Type B pancreatic cell (in vitro differentiated cells): ENCODE data around the gene DMXL1. TPM values are rescaled to one million over a fixed set of nuclear protein-coding genes. Genes with fewer than 3 reads are reported as not detected.

Source experiments
- DNase-seq: peaks from one replicate; pipeline ENCODE4 v3.0.0; 2021; ENCODE audit warnings: mixed read lengths; ENCODE audit not compliant: unreplicated experiment; ENCODE audit errors: extremely low spot score
- H3K27ac Mint-ChIP-seq: 2 replicates; pipeline ENCODE4 v1.8.0; 2021; ENCODE audit warnings: mild to moderate bottlenecking, mixed read lengths
- H3K27me3 Mint-ChIP-seq: 2 replicates; pipeline ENCODE4 v1.8.0; 2021; ENCODE audit warnings: mixed read lengths
- H3K36me3 Mint-ChIP-seq: 2 replicates; pipeline ENCODE4 v1.8.0; 2021; ENCODE audit warnings: mixed read lengths
- H3K4me1 Mint-ChIP-seq: one replicate; pipeline ENCODE4 v1.8.0; 2021; ENCODE audit warnings: mixed read lengths; ENCODE audit not compliant: unreplicated experiment
- H3K4me3 Mint-ChIP-seq: 2 replicates; pipeline ENCODE4 v1.8.0; 2021; ENCODE audit warnings: mild to moderate bottlenecking, mixed read lengths
- H3K9me3 Mint-ChIP-seq: 2 replicates; pipeline ENCODE4 v1.8.0; 2021; ENCODE audit warnings: mixed read lengths
- CTCF ChIP-seq: fragments of 200-600 bp; sonication (generic); conservative IDR thresholded peaks from 2 replicates; pipeline ENCODE4 v1.5.0; 2021; ENCODE audit warnings: antibody characterized with exemption, mild to moderate bottlenecking
- total RNA-seq: library from RNA; stranded (reverse); gene quantifications from 2 replicates; pipeline ENCODE4 v1.2.1, GENCODE V29; 2021; ENCODE audit warnings: low replicate concordance

DMXL1 gene
- total RNA-seq, 1 donor from 2014 or later: 31.2 TPM

- H3K4me1 Mint-ChIP-seq: no peaks in the 10 kb centered on the region
- H3K9me3 Mint-ChIP-seq: peaks cover 1% of the 10 kb centered on the region
- no peak for DNase-seq
- H3K27me3 Mint-ChIP-seq: no peaks in the 10 kb centered on the region
- no peak overlapping the region for H3K27ac Mint-ChIP-seq
- no peak overlapping the region for H3K4me3 Mint-ChIP-seq
- TF ChIP-seq CTCF: no peak
- peaks cover 12% of the 10 kb centered on the region for H3K36me3 Mint-ChIP-seq
Measured at GRCh38 chr5:119207105-119207504, 136.2 kb downstream of the DMXL1 start.

DNA sequence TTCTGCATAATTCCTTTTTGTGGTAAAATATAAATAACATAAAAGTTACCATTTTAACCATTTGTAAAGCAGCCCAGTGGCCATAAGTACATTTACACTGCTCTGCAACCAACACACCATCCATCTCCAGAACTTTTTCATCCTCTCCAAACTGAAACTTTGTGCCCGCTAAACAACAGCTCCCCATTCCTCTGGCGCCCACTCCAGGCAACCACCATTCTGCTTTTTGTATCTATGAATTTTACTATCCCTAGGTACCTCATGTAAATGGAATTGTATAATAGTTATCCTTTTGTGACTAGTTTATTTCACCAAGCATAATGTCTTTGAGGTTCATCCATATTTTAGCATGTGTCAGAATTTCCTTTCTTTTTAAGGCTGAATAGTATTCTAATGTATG lies 141.1 kb downstream of the DMXL1 start:
- no peak for TF ChIP-seq CTCF
- no peak overlapping the region for H3K27ac Mint-ChIP-seq
- no peak overlapping the region for H3K4me3 Mint-ChIP-seq
- H3K36me3 Mint-ChIP-seq: peaks cover 4% of the 10 kb centered on the region
- no peaks in the 10 kb centered on the region for H3K27me3 Mint-ChIP-seq
- H3K9me3 Mint-ChIP-seq: no peaks in the 10 kb centered on the region
- no peak for DNase-seq
- H3K4me1 Mint-ChIP-seq: peaks cover 6% of the 10 kb centered on the region

DNA sequence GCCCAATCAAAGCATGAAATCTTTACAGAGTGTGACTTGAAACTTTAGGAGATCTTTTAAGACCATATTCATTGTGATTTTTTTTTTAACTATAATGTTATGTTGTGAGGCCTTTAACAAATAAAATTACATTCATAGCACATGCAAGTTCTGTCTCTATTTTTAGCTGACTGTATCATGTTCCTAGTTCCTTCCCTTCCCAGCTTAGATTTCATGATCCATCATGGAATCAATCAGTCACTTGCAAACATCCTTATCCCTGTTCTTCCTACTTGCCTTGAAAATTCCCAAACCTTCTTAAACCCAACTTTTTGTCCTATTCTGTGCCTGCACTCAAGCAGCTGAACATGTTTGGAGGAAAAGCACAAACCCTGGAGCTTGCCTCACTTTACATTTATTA lies 141.8 kb downstream of the DMXL1 start:
- no peak for DNase-seq
- Mint-ChIP-seq H3K36me3 (peaks cover 4% of the 10 kb centered on the region), H3K4me3 (no peak overlapping the region), H3K9me3 (no peaks in the 10 kb centered on the region), H3K27me3 (no peaks in the 10 kb centered on the region), H3K27ac (no peak overlapping the region), H3K4me1 (peaks cover 6% of the 10 kb centered on the region)
- TF ChIP-seq CTCF: no peak

DNA sequence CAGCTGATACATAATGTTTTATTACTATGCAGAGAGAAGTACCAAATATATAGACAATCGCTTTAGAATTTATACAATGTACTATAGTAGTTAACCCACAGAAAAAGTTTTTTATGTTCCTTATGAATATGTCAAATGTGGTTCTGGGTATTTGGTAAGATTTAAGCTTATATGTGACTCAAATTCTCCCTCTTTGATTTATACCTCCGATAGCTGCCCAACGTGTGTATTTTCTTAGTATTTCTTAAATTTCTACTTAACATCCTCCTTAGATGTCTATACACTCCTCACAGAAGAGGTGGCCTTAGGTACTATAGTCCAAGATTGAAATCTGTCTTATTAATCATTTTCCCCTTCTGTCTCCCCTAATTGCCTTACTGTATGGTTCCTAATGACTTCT lies 146.3 kb downstream of the DMXL1 start:
- H3K27me3 Mint-ChIP-seq: no peaks in the 10 kb centered on the region
- H3K4me3 Mint-ChIP-seq: no peak overlapping the region
- TF ChIP-seq CTCF: no peak
- H3K4me1 Mint-ChIP-seq: peaks cover 6% of the 10 kb centered on the region
- peaks cover 5% of the 10 kb centered on the region for H3K36me3 Mint-ChIP-seq
- no peak for DNase-seq
- H3K9me3 Mint-ChIP-seq: no peaks in the 10 kb centered on the region
- H3K27ac Mint-ChIP-seq: no peak overlapping the region

- no peaks in the 10 kb centered on the region for H3K4me1 Mint-ChIP-seq
- no peak for TF ChIP-seq CTCF
- H3K9me3 Mint-ChIP-seq: no peaks in the 10 kb centered on the region
- no peak overlapping the region for H3K4me3 Mint-ChIP-seq
- H3K27me3 Mint-ChIP-seq: no peaks in the 10 kb centered on the region
- H3K36me3 Mint-ChIP-seq: peaks cover 10% of the 10 kb centered on the region
- H3K27ac Mint-ChIP-seq: no peak overlapping the region
- DNase-seq: no peak
Measured at GRCh38 chr5:119218830-119219782, 148.2 kb downstream of the DMXL1 start.
